IMR-90 (cell line): ENCODE measurements around the gene CUL1.

Source experiments
- CEBPB ChIP-seq: IDR thresholded peaks from 2 replicates; pipeline ENCODE4 v1.6.1; 2012; ENCODE audit warnings: low read depth, low read length, improper control_type of control experiment
- FOS ChIP-seq: fragments of 150-350 bp; IDR thresholded peaks from 2 replicates; pipeline ENCODE4 v1.6.1; 2016; ENCODE audit warnings: low read depth, low read length
- MXI1 ChIP-seq: IDR thresholded peaks from 2 replicates; pipeline ENCODE4 v1.6.1; 2012; ENCODE audit warnings: low read depth, mild to moderate bottlenecking, low read length, moderate library complexity, borderline replicate concordance
- POLR2A ChIP-seq: IDR thresholded peaks from 2 replicates; pipeline ENCODE4 v1.6.1; 2012; ENCODE audit warnings: mild to moderate bottlenecking, low read depth, low read length
- TF ChIP-seq, protein P1 (sequence below): conservative IDR thresholded peaks from 2 replicates; pipeline ENCODE4 v1.5.1; 2012; ENCODE audit warnings: mild to moderate bottlenecking, low read depth, low read length, improper control_type of control experiment

DNA sequence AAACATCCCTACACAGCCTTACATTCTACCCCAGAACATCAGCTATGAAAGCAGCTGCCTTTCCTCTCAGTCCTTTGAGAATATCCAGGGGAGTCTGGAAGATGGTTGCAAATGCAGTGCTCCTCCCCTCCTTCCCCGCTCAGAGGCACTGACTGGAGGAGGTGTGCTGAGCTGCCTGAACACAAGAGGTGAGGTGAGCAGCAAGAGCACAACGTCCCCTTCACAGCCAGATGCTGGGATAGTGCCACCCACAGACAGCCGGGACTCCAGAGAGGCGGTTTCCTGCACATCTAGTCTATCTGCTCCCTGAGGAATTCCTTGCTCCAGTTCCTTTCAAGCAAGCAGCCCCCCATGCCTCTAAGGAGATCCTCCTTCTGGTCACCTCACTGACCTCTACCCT, 111.2 kb downstream of the CUL1 start:
- TF ChIP-seq, protein P1, sequence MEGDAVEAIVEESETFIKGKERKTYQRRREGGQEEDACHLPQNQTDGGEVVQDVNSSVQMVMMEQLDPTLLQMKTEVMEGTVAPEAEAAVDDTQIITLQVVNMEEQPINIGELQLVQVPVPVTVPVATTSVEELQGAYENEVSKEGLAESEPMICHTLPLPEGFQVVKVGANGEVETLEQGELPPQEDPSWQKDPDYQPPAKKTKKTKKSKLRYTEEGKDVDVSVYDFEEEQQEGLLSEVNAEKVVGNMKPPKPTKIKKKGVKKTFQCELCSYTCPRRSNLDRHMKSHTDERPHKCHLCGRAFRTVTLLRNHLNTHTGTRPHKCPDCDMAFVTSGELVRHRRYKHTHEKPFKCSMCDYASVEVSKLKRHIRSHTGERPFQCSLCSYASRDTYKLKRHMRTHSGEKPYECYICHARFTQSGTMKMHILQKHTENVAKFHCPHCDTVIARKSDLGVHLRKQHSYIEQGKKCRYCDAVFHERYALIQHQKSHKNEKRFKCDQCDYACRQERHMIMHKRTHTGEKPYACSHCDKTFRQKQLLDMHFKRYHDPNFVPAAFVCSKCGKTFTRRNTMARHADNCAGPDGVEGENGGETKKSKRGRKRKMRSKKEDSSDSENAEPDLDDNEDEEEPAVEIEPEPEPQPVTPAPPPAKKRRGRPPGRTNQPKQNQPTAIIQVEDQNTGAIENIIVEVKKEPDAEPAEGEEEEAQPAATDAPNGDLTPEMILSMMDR, result no peak
- TF ChIP-seq FOS (no peak), CEBPB (no peak), POLR2A (no peak), MXI1 (no peak)
